ENCODE measurements around the gene PATJ.
A peak's percentile ranks its signal among the peaks of the same experiment; 100 is the strongest.
"Not testable (repeated sequence)": the region's sequence is repeated elsewhere in the genome, so short reads cannot be mapped to it uniquely, and the experiment has no call there.

Gene PATJ

GRCh38 chr1:61844006-61844405 lies 101.7 kb downstream of the PATJ start:
- no peak for DNase-seq (ENCODE audit: low read depth)
- no peak for TF ChIP-seq CTCF (IDR thresholded peaks at IDR 0.05; ENCODE audit: control insufficient read depth, insufficient read depth, low read depth, low read length, missing control alignments)
- no peak overlapping the region for H3K4me3 ChIP-seq (ENCODE audit: control insufficient read depth, low read depth, low read length)

- not testable (repeated sequence) for H3K4me3 ChIP-seq (ENCODE audit: control insufficient read depth, low read depth, low read length); DNase-seq (ENCODE audit: low read depth)
These were observed 102.4 kb downstream of the PATJ start for GRCh38 chr1:61844664-61845063.

- TF ChIP-seq CTCF (IDR thresholded peaks at IDR 0.05; ENCODE audit: control insufficient read depth, insufficient read depth, low read depth, low read length, missing control alignments) = no peak
- no peak overlapping the region for H3K4me3 ChIP-seq (ENCODE audit: control insufficient read depth, low read depth, low read length)
- DNase-seq (ENCODE audit: low read depth) = no peak
These were observed 109.0 kb downstream of the PATJ start for GRCh38 chr1:61851235-61851634.

- peak; percentile 66 for TF ChIP-seq CTCF (IDR thresholded peaks at IDR 0.05; ENCODE audit: control insufficient read depth, insufficient read depth, low read depth, low read length, missing control alignments)
- peak; percentile 41 for DNase-seq (ENCODE audit: low read depth)
- no peak overlapping the region for H3K4me3 ChIP-seq (ENCODE audit: control insufficient read depth, low read depth, low read length)
These were observed 109.8 kb downstream of the PATJ start for GRCh38 chr1:61851849-61852669.

- DNase-seq (ENCODE audit: low read depth) = no peak
- no peak overlapping the region for H3K4me3 ChIP-seq (ENCODE audit: control insufficient read depth, low read depth, low read length)
- TF ChIP-seq CTCF (IDR thresholded peaks at IDR 0.05; ENCODE audit: control insufficient read depth, insufficient read depth, low read depth, low read length, missing control alignments) = no peak
These were observed 110.4 kb downstream of the PATJ start for GRCh38 chr1:61852670-61853015.

- peak; percentile 11 for DNase-seq (ENCODE audit: low read depth)
- H3K4me3 ChIP-seq (ENCODE audit: control insufficient read depth, low read depth, low read length) = no peak overlapping the region
- TF ChIP-seq CTCF (IDR thresholded peaks at IDR 0.05; ENCODE audit: control insufficient read depth, insufficient read depth, low read depth, low read length, missing control alignments) = peak; percentile 44
These were observed 111.3 kb downstream of the PATJ start for GRCh38 chr1:61853583-61853982.

GRCh38 chr1:61864489-61864888 lies 122.2 kb downstream of the PATJ start:
- H3K4me3 ChIP-seq (ENCODE audit: control insufficient read depth, low read depth, low read length) = no peak overlapping the region
- no peak for DNase-seq (ENCODE audit: low read depth)
- no peak for TF ChIP-seq CTCF (IDR thresholded peaks at IDR 0.05; ENCODE audit: control insufficient read depth, insufficient read depth, low read depth, low read length, missing control alignments)
